HG03565 (cell line): ENCODE data around the gene CIRBP.

Source experiments
- ATAC-seq: cut with Tn5 transposase; IDR thresholded peaks from one replicate; pipeline ENCODE4 v1.9.1; 2021; ENCODE audit warnings: mild to moderate bottlenecking, moderate library complexity; ENCODE audit not compliant: unreplicated experiment

The CIRBP gene

GRCh38 chr19:1269065-1269477 lies at the start of gene CIRBP:
CIRBP (plus strand) TSS chr19:1269332; CDS start chr19:1270934, 1,602 bp downstream.
- ATAC-seq: peak; percentile 30

GRCh38 chr19:1219786-1220476 lies 49.2 kb upstream of the CIRBP start:
- ATAC-seq: no peak

- ATAC-seq: no peak
Measured at GRCh38 chr19:1220477-1220930, 48.6 kb upstream of the CIRBP start.

- ATAC-seq: no peak
Measured at GRCh38 chr19:1220976-1221903, 47.9 kb upstream of the CIRBP start.

- no peak for ATAC-seq
Measured at GRCh38 chr19:1221904-1222255, 47.3 kb upstream of the CIRBP start.

GRCh38 chr19:1222394-1222793 lies 46.7 kb upstream of the CIRBP start:
- no peak for ATAC-seq

GRCh38 chr19:1223018-1223855 lies 45.9 kb upstream of the CIRBP start:
- ATAC-seq: no peak

GRCh38 chr19:1224047-1224825 lies 44.9 kb upstream of the CIRBP start:
- no peak for ATAC-seq

- no peak for ATAC-seq
Measured at GRCh38 chr19:1224847-1225246, 44.3 kb upstream of the CIRBP start.

- no peak for ATAC-seq
Measured at GRCh38 chr19:1225440-1226226, 43.5 kb upstream of the CIRBP start.

- ATAC-seq: no peak
Measured at GRCh38 chr19:1226227-1226518, 43.0 kb upstream of the CIRBP start.

GRCh38 chr19:1226522-1227303 lies 42.4 kb upstream of the CIRBP start:
- no peak for ATAC-seq

- no peak for ATAC-seq
Measured at GRCh38 chr19:1227304-1228054, 41.7 kb upstream of the CIRBP start.

- ATAC-seq: no peak
Measured at GRCh38 chr19:1228161-1228957, 40.8 kb upstream of the CIRBP start.

GRCh38 chr19:1229056-1229923 lies 39.8 kb upstream of the CIRBP start:
- ATAC-seq: no peak

- no peak for ATAC-seq
Measured at GRCh38 chr19:1229924-1230782, 39.0 kb upstream of the CIRBP start.
